GM23338 (cell line): Measurements from ENCODE around the gene LRMDA. TPM values are rescaled to one million over a fixed set of nuclear protein-coding genes. Genes with fewer than 3 reads are reported as not detected.

ENCODE experiments used
- ATAC-seq: fragments of 200-7000 bp; cut with Tn5 transposase; 3 replicates; pipeline ENCODE4 v1.9.1; 2020
- DNase-seq: peaks from one replicate; pipeline ENCODE4 v3.0.0-alpha.2; 2015; ENCODE audit warnings: low spot score
- H2AFZ ChIP-seq: fragments of 200-600 bp; sonication (generic); 2 replicates; pipeline ENCODE4 v1.8.0; 2016; ENCODE audit warnings: antibody characterized with exemption, mild to moderate bottlenecking, moderate library complexity
- H3F3A ChIP-seq: fragments of 200-600 bp; sonication (generic); replicated peaks from 2 replicates; pipeline ENCODE4 v1.8.0; 2017; ENCODE audit warnings: antibody characterized with exemption, mixed run types, low read depth
- H3K27ac ChIP-seq: fragments of 200-600 bp; sonication (generic); 2 replicates; pipeline ENCODE4 v1.6.1; 2016; ENCODE audit warnings: low read depth
- H3K27me3 ChIP-seq: fragments of 200-600 bp; sonication (generic); 2 replicates; pipeline ENCODE4 v1.8.0; 2016; ENCODE audit warnings: mild to moderate bottlenecking, mixed run types, moderate library complexity; ENCODE audit not compliant: insufficient read depth
- H3K36me3 ChIP-seq: fragments of 200-600 bp; sonication (generic); 2 replicates; pipeline ENCODE4 v1.8.0; 2016; ENCODE audit warnings: mild to moderate bottlenecking; ENCODE audit not compliant: insufficient read depth
- H3K4me1 ChIP-seq: fragments of 200-600 bp; sonication (generic); 2 replicates; pipeline ENCODE4 v1.8.0; 2016; ENCODE audit warnings: mild to moderate bottlenecking, moderate library complexity; ENCODE audit not compliant: insufficient read depth
- H3K4me2 ChIP-seq: fragments of 200-600 bp; sonication (generic); 2 replicates; pipeline ENCODE4 v1.7.1; 2017; ENCODE audit warnings: mixed run types
- H3K4me3 ChIP-seq: fragments of 200-600 bp; sonication (generic); 2 replicates; pipeline ENCODE4 v1.6.1; 2016; ENCODE audit warnings: mixed run types
- H3K79me2 ChIP-seq: fragments of 200-600 bp; sonication (generic); replicated peaks from 2 replicates; pipeline ENCODE4 v1.8.0; 2017; ENCODE audit warnings: mild to moderate bottlenecking; ENCODE audit not compliant: insufficient read depth
- H3K9me2 ChIP-seq: fragments of 200-600 bp; sonication (generic); 2 replicates; pipeline ENCODE4 v1.8.0; 2017; ENCODE audit not compliant: insufficient read depth
- H4K20me1 ChIP-seq: fragments of 200-600 bp; sonication (generic); replicated peaks from 2 replicates; pipeline ENCODE4 v1.8.0; 2017; ENCODE audit warnings: mild to moderate bottlenecking; ENCODE audit not compliant: insufficient read depth
- H3K27ac Mint-ChIP-seq: 2 replicates; pipeline ENCODE4 v1.8.0; 2020; ENCODE audit warnings: inconsistent platforms, mild to moderate bottlenecking, moderate library complexity, mixed read lengths
- H3K27me3 Mint-ChIP-seq: 3 replicates; pipeline ENCODE4 v1.8.0; 2022; ENCODE audit warnings: low read depth, mild to moderate bottlenecking, moderate library complexity, mixed read lengths, inconsistent platforms; ENCODE audit not compliant: insufficient read depth, poor library complexity
- H3K36me3 Mint-ChIP-seq: 3 replicates; pipeline ENCODE4 v1.8.0; 2021; ENCODE audit warnings: low read depth, mild to moderate bottlenecking, inconsistent platforms, moderate library complexity, mixed read lengths
- H3K4me1 Mint-ChIP-seq: 3 replicates; pipeline ENCODE4 v1.8.0; 2020; ENCODE audit warnings: mild to moderate bottlenecking, inconsistent platforms, mixed read lengths
- H3K4me3 Mint-ChIP-seq: 3 replicates; pipeline ENCODE4 v1.8.0; 2021; ENCODE audit warnings: moderate library complexity, mild to moderate bottlenecking, inconsistent platforms, mixed read lengths
- H3K9me3 Mint-ChIP-seq: 3 replicates; pipeline ENCODE4 v1.8.0; 2020; ENCODE audit warnings: moderate library complexity, mild to moderate bottlenecking, inconsistent platforms, mixed read lengths
- CREB1 ChIP-seq: fragments of 250-450 bp; sonication (Bioruptor Pico); IDR thresholded peaks from 2 replicates; pipeline ENCODE4 v1.5.0; 2020; ENCODE audit warnings: low read depth, mild to moderate bottlenecking, moderate library complexity
- CTCF ChIP-seq, 2 experiments: fragments of 200-600 bp in 1 of 2; sonication (generic) in 1 of 2; conservative IDR thresholded peaks; 2 replicates each; pipeline versions ENCODE4 v1.5.1 to v1.6.1; 2016 to 2017; ENCODE audit warnings: antibody characterized with exemption in 2 of 2, low read depth in 2 of 2, mild to moderate bottlenecking in 2 of 2, moderate library complexity in 1 of 2
- EZH2 ChIP-seq: fragments of 200-600 bp; sonication (generic); IDR thresholded peaks from one replicate; pipeline ENCODE4 v1.8.0; 2017; ENCODE audit warnings: antibody characterized with exemption, mild to moderate bottlenecking, low read depth; ENCODE audit not compliant: unreplicated experiment
- NANOG ChIP-seq: IDR thresholded peaks from 2 replicates; pipeline ENCODE4 v1.6.1; 2016; ENCODE audit warnings: antibody characterized with exemption, borderline replicate concordance
- ZNF331 ChIP-seq: fragments of 250-450 bp; sonication (Bioruptor Pico); IDR thresholded peaks from 2 replicates; pipeline ENCODE4 v1.5.0; 2020; ENCODE audit warnings: low read depth, mild to moderate bottlenecking, moderate library complexity
- ZNF462 ChIP-seq: fragments of 250-450 bp; sonication (Bioruptor Pico); IDR thresholded peaks from 2 replicates; pipeline ENCODE4 v1.5.0; 2020; ENCODE audit warnings: mild to moderate bottlenecking, moderate library complexity
- polyA plus RNA-seq: library from polyadenylated mRNA; unstranded; fragments of >200 nt; fragmentation: Nextera tagmentation; extraction: Ambion mirVana; gene quantifications from 2 replicates; pipeline ENCODE4 v1.2.1, GENCODE V29; 2016
- total RNA-seq: library from RNA; depleted of rRNA; stranded (reverse); fragments of >200 nt; shearing (Covaris generic); gene quantifications from 2 replicates; pipeline ENCODE4 v1.2.3, GENCODE V29; 2014

LRMDA gene
- total and polyA plus RNA-seq, 2 experiments from 2014 or later, result 0.90 to 1.8 TPM

GRCh38 chr10:76032700-76033039, 601.2 kb downstream of the LRMDA start:
- peaks cover 28% of the 10 kb centered on the region for H3K4me1 Mint-ChIP-seq
- no peaks in the 10 kb centered on the region for H3K36me3 Mint-ChIP-seq
- H3K9me3 Mint-ChIP-seq, result no peaks in the 10 kb centered on the region
- H3K36me3 ChIP-seq, result no peaks in the 10 kb centered on the region
- peaks cover 4% of the 10 kb centered on the region for H3K4me1 ChIP-seq
- no peak overlapping the region for H2AFZ ChIP-seq
- H3F3A ChIP-seq, result no peaks in the 10 kb centered on the region
- TF ChIP-seq CREB1 (CRISPR knock-in tag), result no peak
- TF ChIP-seq ZNF331 (CRISPR knock-in tag), result no peak
- TF ChIP-seq ZNF462, result no peak
- TF ChIP-seq CTCF (conservative IDR thresholded peaks at IDR 0.05; ENCODE audit: low read depth in 2 of 2), result no peak
- no peak for TF ChIP-seq NANOG
- TF ChIP-seq EZH2, result no peak
- no peaks in the 10 kb centered on the region for H3K79me2 ChIP-seq
- no peaks in the 10 kb centered on the region for H4K20me1 ChIP-seq
- H3K27me3 ChIP-seq, result no peaks in the 10 kb centered on the region
- no peaks in the 10 kb centered on the region for H3K9me2 ChIP-seq
- DNase-seq (no peak), ATAC-seq (no peak)
- H3K27me3 Mint-ChIP-seq, result no peaks in the 10 kb centered on the region
- H3K27ac ChIP-seq, result no peak overlapping the region
- H3K27ac Mint-ChIP-seq, result no peak overlapping the region
- H3K4me3 ChIP-seq, result no peak overlapping the region
- no peak overlapping the region for H3K4me3 Mint-ChIP-seq
- no peak overlapping the region for H3K4me2 ChIP-seq
